Activated naive CD4-positive, alpha-beta T cell treated with anti-CD3 and anti-CD28 coated beads, Interleukin-2, amount 50 U/mL, for 24 hours (primary cell): ENCODE measurements around the gene NR2F1-AS1.

Experiments used
- H3K27ac Mint-ChIP-seq: one replicate; pipeline ENCODE4 v1.8.0; 2021; ENCODE audit warnings: mild to moderate bottlenecking, mixed read lengths
- H3K27me3 Mint-ChIP-seq: one replicate; pipeline ENCODE4 v1.8.0; 2021; ENCODE audit warnings: mixed read lengths
- H3K36me3 Mint-ChIP-seq: one replicate; pipeline ENCODE4 v1.8.0; 2021; ENCODE audit warnings: mixed read lengths
- H3K4me1 Mint-ChIP-seq: one replicate; pipeline ENCODE4 v1.8.0; 2021; ENCODE audit warnings: mixed read lengths
- H3K4me3 Mint-ChIP-seq: one replicate; pipeline ENCODE4 v1.8.0; 2021; ENCODE audit warnings: mild to moderate bottlenecking, mixed read lengths
- H3K9me3 Mint-ChIP-seq: one replicate; pipeline ENCODE4 v1.8.0; 2021; ENCODE audit warnings: mixed read lengths

The NR2F1-AS1 gene

GRCh38 chr5:93586736-93587596 lies 5.9 kb upstream of the NR2F1-AS1 start:
- no peaks in the 10 kb centered on the region for H3K9me3 Mint-ChIP-seq
- no peak overlapping the region for H3K4me3 Mint-ChIP-seq
- peaks cover 3% of the 10 kb centered on the region for H3K36me3 Mint-ChIP-seq
- peaks cover 10% of the 10 kb centered on the region for H3K4me1 Mint-ChIP-seq
- H3K27me3 Mint-ChIP-seq = peaks cover 49% of the 10 kb centered on the region
- H3K27ac Mint-ChIP-seq = peak overlapping the region; percentile 46

GRCh38 chr5:93585767-93586385 lies 4.9 kb upstream of the NR2F1-AS1 start:
- Mint-ChIP-seq H3K4me1 (peaks cover 12% of the 10 kb centered on the region), H3K36me3 (peaks cover 3% of the 10 kb centered on the region), H3K4me3 (peak overlapping the region; percentile 64), H3K27me3 (peaks cover 40% of the 10 kb centered on the region), H3K27ac (no peak overlapping the region), H3K9me3 (no peaks in the 10 kb centered on the region)

GRCh38 chr5:93585041-93585766 lies 4.2 kb upstream of the NR2F1-AS1 start:
- H3K36me3 Mint-ChIP-seq = peaks cover 3% of the 10 kb centered on the region
- no peaks in the 10 kb centered on the region for H3K9me3 Mint-ChIP-seq
- H3K27me3 Mint-ChIP-seq = peaks cover 41% of the 10 kb centered on the region
- peaks cover 19% of the 10 kb centered on the region for H3K4me1 Mint-ChIP-seq
- H3K4me3 Mint-ChIP-seq = peak overlapping the region; percentile 64
- H3K27ac Mint-ChIP-seq = no peak overlapping the region

- Mint-ChIP-seq H3K9me3 (no peaks in the 10 kb centered on the region), H3K4me3 (peak overlapping the region; percentile 33), H3K4me1 (peaks cover 21% of the 10 kb centered on the region)
Measured at GRCh38 chr5:93584596-93585040, 3.6 kb upstream of the NR2F1-AS1 start.

GRCh38 chr5:93583768-93584595 lies 3.0 kb upstream of the NR2F1-AS1 start:
- Mint-ChIP-seq H3K9me3 (no peaks in the 10 kb centered on the region), H3K27ac (peak overlapping the region; percentile 46), H3K36me3 (peaks cover 3% of the 10 kb centered on the region), H3K4me3 (peak overlapping the region; percentile 79), H3K27me3 (peaks cover 32% of the 10 kb centered on the region), H3K4me1 (peaks cover 21% of the 10 kb centered on the region)

More at GRCh38 chr5:93584596-93585040, 3.6 kb upstream of the NR2F1-AS1 start:
- H3K27me3 Mint-ChIP-seq = peaks cover 38% of the 10 kb centered on the region
- H3K36me3 Mint-ChIP-seq = peaks cover 3% of the 10 kb centered on the region
- no peak overlapping the region for H3K27ac Mint-ChIP-seq

GRCh38 chr5:93583439-93583767 lies 2.4 kb upstream of the NR2F1-AS1 start:
- peak overlapping the region; percentile 46 for H3K27ac Mint-ChIP-seq
- peak overlapping the region; percentile 79 for H3K4me3 Mint-ChIP-seq
- H3K9me3 Mint-ChIP-seq = no peaks in the 10 kb centered on the region
- H3K36me3 Mint-ChIP-seq = no peaks in the 10 kb centered on the region
- peaks cover 26% of the 10 kb centered on the region for H3K4me1 Mint-ChIP-seq
- H3K27me3 Mint-ChIP-seq = peaks cover 31% of the 10 kb centered on the region

- H3K4me1 Mint-ChIP-seq = peaks cover 29% of the 10 kb centered on the region
- H3K4me3 Mint-ChIP-seq = peak within 1 kb of the TSS; percentile 79
- H3K27ac Mint-ChIP-seq = peak within 1 kb of the TSS; percentile 46
- no peaks in the 10 kb centered on the region for H3K9me3 Mint-ChIP-seq
- peaks cover 36% of the 10 kb centered on the region for H3K27me3 Mint-ChIP-seq
- no peaks in the 10 kb centered on the region for H3K36me3 Mint-ChIP-seq
Measured at GRCh38 chr5:93582677-93583438, 1.8 kb upstream of the NR2F1-AS1 start, which contains the start of gene NR2F1. NR2F1 (plus strand) TSS chr5:93583222; CDS start chr5:93585024, 1,802 bp downstream.

- H3K27ac Mint-ChIP-seq = no peak overlapping the region
- H3K4me1 Mint-ChIP-seq = peaks cover 27% of the 10 kb centered on the region
- H3K9me3 Mint-ChIP-seq = no peaks in the 10 kb centered on the region
- no peak overlapping the region for H3K4me3 Mint-ChIP-seq
- no peaks in the 10 kb centered on the region for H3K36me3 Mint-ChIP-seq
- H3K27me3 Mint-ChIP-seq = peaks cover 37% of the 10 kb centered on the region
Measured at GRCh38 chr5:93582167-93582462, 1.1 kb upstream of the NR2F1-AS1 start.

- peaks cover 20% of the 10 kb centered on the region for H3K4me1 Mint-ChIP-seq
- H3K36me3 Mint-ChIP-seq = no peaks in the 10 kb centered on the region
- H3K9me3 Mint-ChIP-seq = no peaks in the 10 kb centered on the region
- peaks cover 42% of the 10 kb centered on the region for H3K27me3 Mint-ChIP-seq
- H3K27ac Mint-ChIP-seq = peak overlapping the region; percentile 4
- peak overlapping the region; percentile 82 for H3K4me3 Mint-ChIP-seq
Measured at GRCh38 chr5:93580063-93580926, 724 bp downstream of the NR2F1-AS1 start.

- no peak overlapping the region for H3K27ac Mint-ChIP-seq
- H3K36me3 Mint-ChIP-seq = no peaks in the 10 kb centered on the region
- H3K4me3 Mint-ChIP-seq = peak overlapping the region; percentile 82
- peaks cover 20% of the 10 kb centered on the region for H3K4me1 Mint-ChIP-seq
- peaks cover 48% of the 10 kb centered on the region for H3K27me3 Mint-ChIP-seq
- H3K9me3 Mint-ChIP-seq = no peaks in the 10 kb centered on the region
Measured at GRCh38 chr5:93579692-93580062, 1.3 kb downstream of the NR2F1-AS1 start.

- Mint-ChIP-seq H3K4me3 (peak overlapping the region; percentile 42), H3K27ac (no peak overlapping the region), H3K27me3 (peaks cover 53% of the 10 kb centered on the region), H3K9me3 (no peaks in the 10 kb centered on the region), H3K4me1 (peaks cover 20% of the 10 kb centered on the region), H3K36me3 (no peaks in the 10 kb centered on the region)
Measured at GRCh38 chr5:93578813-93579691, 2.0 kb downstream of the NR2F1-AS1 start.

GRCh38 chr5:93577854-93578812 lies 2.9 kb downstream of the NR2F1-AS1 start:
- Mint-ChIP-seq H3K9me3 (no peaks in the 10 kb centered on the region), H3K4me3 (peak overlapping the region; percentile 47), H3K36me3 (no peaks in the 10 kb centered on the region), H3K4me1 (peaks cover 20% of the 10 kb centered on the region), H3K27ac (no peak overlapping the region), H3K27me3 (peaks cover 61% of the 10 kb centered on the region)
